Superior temporal gyrus (tissue), 1 donor: ENCODE results near the gene EXOC6B.

Experiments
- DNase-seq: peaks from one replicate; pipeline ENCODE4 v3.0.0-alpha.2; 2016; ENCODE audit errors: extremely low spot score

The EXOC6B gene

GRCh38 chr2:72211777-72212485, 613.9 kb downstream of the EXOC6B start:
- DNase-seq: no peak

DNA sequence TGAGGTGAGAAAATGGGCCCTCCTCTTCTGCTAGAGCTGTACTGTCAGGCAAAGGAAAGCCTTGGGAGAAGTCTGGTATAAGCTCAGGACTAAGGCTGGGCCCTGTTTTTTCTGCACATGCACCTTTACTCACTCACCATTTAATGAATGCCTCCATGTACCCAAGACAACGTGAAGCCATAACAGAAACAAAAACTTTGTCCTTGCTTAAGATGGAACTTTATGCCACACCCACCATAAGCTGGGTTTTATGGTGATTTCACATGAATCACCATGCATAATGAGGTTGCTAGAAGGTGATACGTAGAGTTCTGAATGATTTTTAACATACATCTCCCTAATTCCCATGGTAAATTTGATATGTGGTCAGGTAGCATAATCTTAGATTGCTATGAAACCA, 614.5 kb downstream of the EXOC6B start:
- no peak for DNase-seq

DNA sequence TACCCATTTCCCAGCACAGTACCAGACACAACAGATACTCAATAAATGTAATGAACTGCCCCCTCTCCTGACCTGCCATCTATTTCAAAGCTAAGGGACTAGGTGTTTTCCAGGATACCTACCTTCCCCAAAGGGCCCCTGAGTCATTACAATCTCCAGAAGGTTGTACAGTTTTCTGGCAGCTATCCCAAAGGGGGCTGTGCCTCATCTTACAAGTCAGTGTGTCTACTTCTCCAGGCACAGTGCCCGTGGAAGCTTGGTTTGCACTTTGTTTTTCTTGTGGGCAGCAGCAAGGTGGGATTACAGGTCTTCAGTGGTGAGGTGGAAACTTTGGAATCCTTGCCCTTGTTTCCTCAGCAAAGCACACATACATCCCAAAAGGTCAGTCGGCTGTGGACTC, 615.4 kb downstream of the EXOC6B start:
- DNase-seq: no peak

GRCh38 chr2:72208225-72208624, 617.6 kb downstream of the EXOC6B start:
- no peak for DNase-seq

DNA sequence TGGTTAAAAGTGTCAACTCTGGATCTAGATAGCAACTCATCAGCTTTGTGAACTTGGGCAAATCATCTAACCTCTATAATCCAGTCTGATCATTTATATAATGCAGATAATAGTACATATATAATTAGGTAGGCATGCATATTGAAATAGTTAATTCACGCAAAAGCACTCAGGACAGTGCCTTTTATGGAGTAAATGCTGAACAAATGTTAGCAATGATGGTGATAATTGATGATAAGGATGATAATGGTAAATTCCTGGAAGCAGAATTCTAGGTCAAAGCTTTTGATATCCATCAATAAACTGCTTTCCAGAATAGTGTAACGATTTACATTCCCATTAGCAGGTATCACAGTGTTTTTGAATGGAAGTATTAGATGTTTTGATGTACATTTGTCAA, 618.5 kb downstream of the EXOC6B start:
- no peak for DNase-seq

- DNase-seq: no peak
These were observed 620.3 kb downstream of the EXOC6B start for GRCh38 chr2:72205504-72205881.

GRCh38 chr2:72204786-72205503, 620.9 kb downstream of the EXOC6B start:
- DNase-seq: no peak

- no peak for DNase-seq
These were observed 621.6 kb downstream of the EXOC6B start for GRCh38 chr2:72204156-72204785.

DNA sequence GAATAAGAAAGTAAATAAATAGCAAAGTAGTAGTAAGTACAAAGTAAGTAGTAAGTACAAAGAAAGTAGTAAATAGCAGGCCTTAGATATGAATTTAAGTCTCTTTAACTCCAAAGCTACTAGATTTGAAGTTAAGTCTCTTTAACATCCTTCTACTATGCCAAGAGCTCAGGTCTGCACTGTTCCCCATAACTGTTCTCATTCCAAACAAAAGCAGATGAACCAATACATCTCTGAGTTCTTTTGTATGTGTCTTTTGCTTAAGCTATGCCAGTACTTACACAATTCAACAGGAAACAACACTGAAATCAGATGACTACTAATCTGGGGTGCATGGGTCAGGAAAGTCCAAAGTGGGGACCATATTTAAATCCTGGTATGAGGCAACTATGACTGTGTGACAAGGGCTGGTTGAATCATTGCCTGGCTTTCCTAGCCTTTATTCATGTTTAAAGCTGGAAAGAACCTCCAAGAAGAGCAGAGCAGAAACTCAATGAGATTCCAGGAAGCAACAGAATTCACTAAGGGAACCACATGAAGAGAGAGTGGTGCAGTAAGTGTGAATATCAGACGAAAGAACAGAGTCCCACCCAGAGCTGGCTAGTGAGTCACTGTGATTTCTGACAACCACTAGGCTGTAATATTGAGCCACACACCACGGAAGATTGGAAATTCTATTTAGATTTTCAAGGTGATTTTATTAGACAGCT, 627.1 kb downstream of the EXOC6B start:
- no peak for DNase-seq

- DNase-seq: no peak
These were observed 632.1 kb downstream of the EXOC6B start for GRCh38 chr2:72193723-72194122.

DNA sequence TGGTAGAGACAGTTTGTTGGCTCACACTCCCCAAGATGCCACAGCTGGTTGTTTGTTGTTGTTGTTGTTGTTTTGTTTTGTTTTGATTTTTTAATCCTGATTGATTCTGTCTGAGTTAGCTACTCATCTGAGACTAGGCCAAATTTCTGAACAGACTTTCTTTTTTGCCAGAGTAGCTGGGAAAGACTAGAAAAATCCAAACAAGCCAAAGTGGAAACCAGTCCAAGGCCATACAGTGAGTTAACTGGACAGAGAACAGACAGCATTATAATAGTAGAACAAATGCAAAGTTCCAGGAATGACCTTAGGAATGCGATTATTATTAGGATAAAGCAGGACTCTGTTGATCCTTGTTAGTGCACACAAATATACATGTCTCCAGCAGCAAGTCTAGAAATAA, 634.4 kb downstream of the EXOC6B start:
- no peak for DNase-seq

DNA sequence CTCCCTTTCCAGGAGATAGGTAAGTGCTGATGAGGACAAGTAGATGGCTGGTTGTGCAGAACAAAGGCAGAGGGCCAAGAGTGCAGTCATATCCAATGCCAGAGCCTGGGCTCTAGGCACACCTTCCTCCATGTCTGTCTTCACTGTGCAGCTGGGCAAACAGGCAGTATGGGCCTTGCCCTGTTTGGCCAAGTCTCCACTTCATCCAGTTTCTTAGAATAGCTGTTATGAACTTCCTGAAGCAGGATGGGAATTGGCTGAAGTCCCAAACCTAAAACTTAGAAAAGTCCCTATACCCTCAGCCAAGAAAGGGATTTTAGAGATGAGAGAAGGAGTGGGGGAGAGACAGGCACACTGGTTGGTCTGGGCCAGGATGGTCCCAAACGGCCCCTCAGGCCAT, 640.6 kb downstream of the EXOC6B start:
- DNase-seq: no peak

- no peak for DNase-seq
These were observed 642.4 kb downstream of the EXOC6B start for GRCh38 chr2:72183466-72183865.

DNA sequence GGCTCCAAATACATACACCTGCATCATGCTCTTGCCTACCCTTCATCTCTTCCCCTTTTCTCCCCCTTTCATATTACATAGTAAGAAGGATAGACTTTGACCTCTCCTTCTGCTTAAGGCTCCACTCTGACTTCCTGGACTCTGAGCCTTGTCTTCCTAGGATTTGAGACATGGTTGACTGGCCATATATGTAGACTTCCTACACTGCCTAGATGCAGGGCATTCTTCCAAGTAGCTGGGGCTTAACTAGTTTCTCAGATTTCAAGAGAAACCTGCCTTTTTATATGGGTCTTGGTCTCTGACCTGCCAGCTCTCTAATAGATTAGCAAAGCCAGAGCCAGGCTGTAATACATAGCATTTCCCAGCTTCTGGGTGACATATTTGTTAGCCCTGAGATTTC, 642.8 kb downstream of the EXOC6B start:
- no peak for DNase-seq

GRCh38 chr2:72182547-72182946, 643.3 kb downstream of the EXOC6B start:
- DNase-seq: no peak

- no peak for DNase-seq
These were observed 644.2 kb downstream of the EXOC6B start for GRCh38 chr2:72181616-72182015.

- DNase-seq: no peak
These were observed 645.5 kb downstream of the EXOC6B start for GRCh38 chr2:72180351-72180750.

GRCh38 chr2:72178551-72178950, 647.3 kb downstream of the EXOC6B start:
- DNase-seq: no peak

DNA sequence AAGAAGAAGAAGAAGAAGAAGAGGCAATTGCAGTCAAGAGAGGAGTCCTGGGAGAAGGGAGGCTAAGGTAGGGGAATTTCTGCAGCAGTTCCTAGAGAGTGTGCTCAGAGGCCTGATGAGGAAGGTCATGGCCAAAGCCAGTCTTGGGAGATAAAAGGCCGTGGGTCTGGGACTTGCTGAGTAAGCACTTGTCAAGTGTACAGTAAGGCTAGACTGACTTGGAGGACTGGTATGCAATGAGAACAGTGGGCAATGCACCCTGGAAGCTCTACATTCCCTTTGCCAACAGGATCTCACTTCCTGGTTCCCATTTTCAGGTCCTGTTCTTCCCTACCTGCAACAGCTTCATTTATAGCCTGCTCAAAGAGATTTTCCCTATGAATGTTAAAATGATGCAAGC, 649.6 kb downstream of the EXOC6B start:
- DNase-seq: no peak

DNA sequence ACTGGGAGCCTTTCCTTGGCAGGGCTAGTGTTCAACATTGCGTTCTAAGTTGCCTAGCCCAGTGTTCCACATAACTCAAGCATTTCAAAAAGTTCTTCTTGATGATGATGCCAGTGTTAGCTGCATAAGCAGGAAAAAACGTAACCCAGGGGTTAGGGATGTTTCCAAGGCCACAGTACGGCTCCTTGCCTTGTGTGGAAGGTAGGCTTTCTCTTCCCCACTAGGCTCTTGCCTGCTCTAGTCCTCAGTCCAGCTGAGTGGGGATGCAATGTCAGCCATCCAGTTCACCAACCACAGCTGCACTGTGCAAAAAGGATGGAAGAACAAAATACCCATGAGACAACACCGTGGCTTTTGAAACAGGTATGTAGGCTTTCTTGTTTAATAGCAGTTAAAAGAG, 650.2 kb downstream of the EXOC6B start:
- no peak for DNase-seq

DNA sequence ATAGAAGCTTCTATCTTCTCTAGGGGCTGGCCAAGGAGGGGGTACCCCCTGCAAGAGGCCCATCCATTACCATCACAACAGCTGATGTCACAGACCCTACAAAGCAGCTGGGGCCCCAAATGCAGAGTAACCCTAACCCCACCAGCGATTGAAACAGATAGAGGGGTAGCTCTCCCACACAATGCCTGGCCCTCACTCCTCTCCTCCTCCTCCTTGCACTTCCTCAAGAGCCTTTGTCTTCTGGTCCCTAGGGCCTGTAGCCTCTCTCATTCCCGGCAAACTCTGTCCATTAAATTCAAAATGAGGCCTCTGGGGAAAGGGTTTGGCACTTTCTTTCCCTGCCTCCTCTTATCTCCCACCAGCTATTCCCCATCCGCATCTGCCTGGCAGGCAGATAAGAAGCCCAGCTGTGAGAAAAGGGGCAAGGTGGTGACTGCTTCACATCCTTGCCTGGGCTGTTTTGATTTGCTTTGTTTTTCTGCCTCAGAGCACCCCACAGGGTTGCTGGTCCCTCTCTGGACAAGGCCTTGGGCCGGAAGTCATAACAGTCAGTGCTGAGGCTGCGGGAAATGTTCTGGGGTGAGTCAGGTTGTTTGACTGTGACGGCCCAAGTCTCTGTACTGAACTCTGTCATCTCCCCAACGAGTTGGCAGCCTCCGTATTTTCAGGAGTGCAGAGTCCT, 652.1 kb downstream of the EXOC6B start:
- no peak for DNase-seq

DNA sequence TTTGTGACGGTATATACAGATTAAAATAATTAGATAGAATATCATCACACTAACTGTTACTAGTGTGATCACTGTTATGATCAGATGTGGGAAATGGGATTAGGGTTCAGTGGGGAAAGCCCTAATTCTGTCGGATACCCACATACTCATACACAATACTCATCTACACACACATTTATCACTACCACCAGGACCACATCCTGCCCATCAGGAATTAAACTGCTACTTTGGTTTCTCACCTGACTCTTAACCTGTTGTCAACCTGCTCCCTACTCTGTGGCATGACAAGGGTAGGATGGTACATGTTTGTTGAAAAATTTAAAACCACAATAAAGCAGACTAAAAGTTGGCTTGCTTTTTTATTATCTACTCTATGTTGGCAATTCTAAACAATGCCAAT, 653.4 kb downstream of the EXOC6B start:
- DNase-seq: no peak
